ENCODE results near the gene PPP5C.
A peak's percentile ranks its signal among the peaks of the same experiment; 100 is the strongest.
"Not testable (repeated sequence)": the region's sequence is repeated elsewhere in the genome, so short reads cannot be mapped to it uniquely, and the experiment has no call there.

Gene PPP5C

GRCh38 chr19:46411088-46411924 lies 64.4 kb downstream of the PPP5C start:
- no peak for DNase-seq

- no peak for DNase-seq
Observed at GRCh38 chr19:46411925-46412649, 65.2 kb downstream of the PPP5C start.

DNA sequence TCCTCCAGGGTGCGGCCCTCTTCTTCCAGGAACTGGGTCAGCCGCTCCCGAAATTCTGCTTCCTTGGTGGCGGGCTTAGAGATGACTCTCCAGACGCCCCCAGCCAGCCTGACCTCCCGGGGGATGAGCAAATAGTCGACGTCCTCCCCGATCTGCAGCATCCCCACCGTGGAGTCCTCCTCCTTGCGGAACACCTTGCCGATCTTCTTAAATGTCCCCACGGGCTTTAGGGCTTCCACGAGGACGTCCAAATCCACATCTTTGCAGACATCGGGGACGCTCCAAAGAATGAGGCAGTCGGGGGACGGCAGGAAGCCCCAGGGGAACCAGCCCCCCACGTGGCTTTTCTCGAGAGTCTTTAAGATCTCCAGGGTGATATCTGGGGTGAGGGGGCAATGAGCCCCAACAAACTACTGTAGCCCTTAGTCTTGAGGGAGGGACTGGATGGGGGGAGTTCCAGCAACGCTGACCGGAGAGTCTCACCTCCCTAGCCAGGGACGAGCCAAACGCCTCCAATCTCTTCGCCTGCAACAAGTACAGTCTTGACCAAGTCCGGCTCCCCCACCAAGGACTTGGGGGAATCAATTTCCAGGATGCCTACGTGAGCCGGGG lies 65.9 kb downstream of the PPP5C start:
- DNase-seq, result no peak

DNA sequence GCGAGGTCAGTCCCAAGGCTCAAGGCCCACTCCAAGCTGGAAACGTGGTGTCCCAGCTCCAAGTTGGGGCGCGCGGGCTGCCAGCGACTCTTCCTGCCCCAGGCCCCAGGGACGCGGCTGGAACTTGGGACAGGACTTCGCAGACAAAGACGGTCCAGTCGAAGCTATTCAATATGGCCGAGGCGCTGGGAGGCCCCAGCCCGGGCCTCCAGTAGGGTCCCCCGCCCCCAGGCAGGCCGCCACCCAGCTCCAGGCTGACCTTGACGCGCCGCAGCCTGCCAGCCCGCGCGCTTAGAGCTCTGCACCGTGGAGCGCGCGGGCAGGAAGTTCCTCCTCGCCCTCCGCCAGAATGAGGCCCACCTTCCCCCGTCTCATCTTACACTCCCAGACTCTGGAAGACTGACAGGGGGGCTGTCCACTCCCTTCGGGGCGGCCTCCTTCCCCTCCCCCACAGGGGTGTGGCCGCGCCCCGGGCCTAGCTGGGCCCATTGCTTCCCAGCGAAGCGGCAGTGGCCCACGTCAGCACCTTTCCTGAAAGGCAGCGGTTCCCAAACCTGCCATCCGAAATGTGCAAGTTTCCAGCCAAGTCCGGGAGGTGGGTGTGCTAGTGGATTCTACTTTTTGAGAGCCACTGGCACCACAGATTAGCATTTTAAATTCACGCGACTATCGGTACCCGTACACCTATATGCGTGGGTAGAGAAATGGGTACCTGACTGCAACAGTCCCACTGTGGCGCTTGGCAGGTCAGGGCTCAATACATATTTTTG lies 66.6 kb downstream of the PPP5C start, which contains the start of gene CCDC8:
CCDC8 (minus strand) TSS at position 303 of the 770 bp plus-strand sequence. CDS start 754 bp downstream, outside the sequence.
- no peak for DNase-seq

DNA sequence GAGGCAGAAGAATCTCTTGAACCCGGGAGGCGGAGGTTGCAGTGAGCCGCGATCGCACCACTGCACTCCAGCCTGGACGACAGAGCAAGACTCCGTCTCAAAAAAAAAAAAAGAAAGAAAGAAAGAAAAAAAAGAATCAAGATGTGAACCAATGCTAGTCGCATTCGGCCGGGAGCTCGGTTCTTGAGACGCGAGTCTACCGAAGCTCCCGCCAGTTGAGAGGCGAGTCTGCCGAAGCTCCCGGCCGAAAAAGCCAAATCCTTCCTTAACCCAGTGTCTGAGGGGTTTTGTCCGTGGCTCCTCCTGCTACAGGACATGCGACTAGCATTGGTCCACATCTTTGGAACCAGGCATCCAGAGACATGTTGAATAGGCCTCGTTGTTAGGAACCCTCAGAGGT lies 68.0 kb downstream of the PPP5C start:
- DNase-seq, result not testable (repeated sequence)

DNA sequence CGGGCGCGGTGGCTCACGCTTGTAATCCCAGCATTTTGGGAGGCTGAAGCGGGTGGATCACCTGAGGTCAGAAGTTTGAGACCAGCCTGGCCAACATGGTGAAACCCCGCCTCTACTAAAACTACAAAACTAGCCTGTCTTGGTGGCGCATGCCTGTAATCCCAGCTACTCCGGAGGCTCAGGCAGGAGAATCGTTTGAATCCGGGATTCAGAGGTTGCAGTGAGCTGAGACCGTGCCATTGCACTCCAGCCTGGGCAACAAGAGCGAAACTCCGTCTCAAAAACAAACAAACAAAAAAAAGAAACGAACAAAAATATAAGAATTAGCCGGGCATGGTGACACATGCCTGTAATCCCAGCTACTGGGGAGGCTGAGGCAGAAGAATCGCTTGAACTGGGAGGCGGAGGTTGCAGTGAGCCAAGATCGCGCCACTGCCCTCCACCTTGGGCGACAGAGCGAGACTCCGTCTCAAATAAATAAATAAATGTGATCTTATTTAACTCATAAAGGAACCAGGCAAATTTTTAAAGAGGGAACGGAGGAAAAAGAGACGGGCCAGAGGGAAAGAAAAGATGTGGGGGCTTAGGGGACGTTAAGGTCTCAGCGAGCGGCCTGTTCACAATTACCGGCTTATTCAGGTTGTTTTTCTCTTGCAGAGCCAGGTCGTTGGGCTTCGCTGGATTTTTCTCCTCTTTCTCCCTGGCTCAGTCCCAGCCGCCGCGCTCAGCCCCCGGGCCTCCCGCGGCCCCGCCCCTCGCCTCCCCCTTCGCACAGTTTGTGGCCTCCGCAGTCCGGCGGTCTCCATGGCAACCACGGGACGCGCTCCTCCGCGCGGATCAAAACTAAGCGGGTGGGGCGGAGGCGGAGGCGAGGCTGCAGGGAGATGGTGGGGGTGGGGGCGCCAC lies 69.2 kb downstream of the PPP5C start:
- peak; percentile 53 for DNase-seq

DNA sequence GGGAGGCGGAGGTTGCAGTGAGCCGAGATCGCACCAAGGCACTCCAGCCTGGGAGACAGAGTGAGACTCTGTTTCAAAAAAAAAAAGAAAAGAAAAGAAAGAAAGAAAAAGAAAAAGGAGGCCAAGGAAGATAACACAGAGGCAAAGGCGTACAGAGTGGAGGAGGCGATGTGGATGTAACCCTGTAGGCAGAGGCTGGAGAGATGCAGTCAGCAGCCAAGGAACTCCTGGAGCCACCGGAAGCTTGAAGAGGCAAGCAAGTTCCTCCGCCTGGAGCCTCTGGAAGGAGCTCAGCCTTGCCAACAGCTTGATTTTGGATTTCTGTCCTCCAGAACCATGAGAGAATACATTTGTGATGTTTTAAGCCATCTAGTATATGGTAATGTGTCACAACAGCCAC lies 73.2 kb downstream of the PPP5C start:
- no peak for DNase-seq

GRCh38 chr19:46422344-46422743 lies 75.5 kb downstream of the PPP5C start:
- DNase-seq, result no peak

DNA sequence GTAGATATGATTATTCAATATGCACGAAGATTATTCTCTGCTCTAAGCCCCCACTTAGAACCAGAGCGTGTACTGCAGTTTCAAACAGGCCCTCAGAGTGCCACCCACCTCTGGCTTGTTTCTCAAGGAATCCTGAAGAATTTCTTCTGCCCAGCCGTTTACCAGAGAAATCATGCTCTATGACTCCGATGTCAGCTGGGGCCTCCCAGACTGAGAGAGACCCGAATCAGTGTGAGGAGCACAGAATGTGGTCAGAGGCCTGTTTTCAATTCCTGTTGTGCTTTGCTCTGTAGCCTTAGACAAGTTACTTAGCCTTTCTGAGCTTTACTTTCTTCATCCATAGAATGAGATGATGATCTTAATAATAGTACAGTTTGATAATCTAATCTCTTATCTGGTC lies 76.3 kb downstream of the PPP5C start:
- no peak for DNase-seq

DNA sequence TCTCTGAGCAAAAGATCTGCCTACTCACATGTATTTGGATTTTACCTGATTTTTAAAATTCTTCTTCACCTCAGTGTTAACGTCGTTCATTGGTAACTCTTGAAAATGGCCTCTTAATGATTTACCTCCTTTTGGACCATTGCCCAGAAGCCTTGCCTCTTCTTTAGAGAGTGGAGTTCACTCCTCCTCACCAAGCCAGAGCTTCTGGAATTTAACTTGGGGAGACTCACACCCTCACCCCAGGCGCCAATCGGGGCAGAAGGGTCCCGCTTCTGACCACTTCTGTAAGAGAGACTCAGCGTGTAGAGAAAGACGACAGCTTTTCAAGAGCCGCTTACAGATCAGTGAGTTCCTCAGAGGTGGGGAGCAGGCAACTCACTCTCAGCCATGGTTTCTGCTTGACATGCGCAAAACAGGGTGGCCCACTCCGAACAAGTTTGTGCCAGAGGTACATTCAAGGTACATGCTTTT lies 79.2 kb downstream of the PPP5C start:
- DNase-seq, result no peak

DNA sequence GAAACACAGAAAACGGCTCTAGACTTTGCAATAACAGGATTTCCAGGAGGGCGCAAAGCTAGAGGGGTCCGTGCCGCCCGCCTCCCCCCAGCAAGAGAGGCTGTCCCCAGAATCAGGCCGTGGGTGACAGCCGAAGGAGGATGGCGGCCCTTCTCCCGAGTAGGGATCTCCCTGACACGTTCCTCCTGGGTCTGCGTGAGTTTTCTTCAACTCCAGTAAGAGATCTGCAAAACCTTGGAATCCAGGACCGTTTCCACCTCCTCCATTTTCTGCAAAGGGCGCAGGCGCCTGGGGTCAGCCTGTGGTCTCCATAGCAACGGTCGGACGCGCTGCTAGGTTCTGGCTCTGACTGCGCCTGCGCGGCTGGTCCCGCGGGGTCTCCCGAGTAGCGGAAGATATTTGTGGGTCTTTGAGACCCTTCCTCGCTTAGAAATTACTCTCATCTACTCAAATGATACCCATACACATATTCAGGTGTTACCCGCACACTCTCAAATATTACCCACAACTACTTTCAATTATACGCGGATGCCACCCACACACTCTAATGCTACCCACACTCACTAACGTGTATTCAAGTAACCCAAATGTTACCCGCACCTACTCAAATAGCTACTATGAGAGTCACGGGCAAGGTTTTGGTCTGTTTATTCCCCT lies 79.7 kb downstream of the PPP5C start:
- DNase-seq, result peak; percentile 61

- no peak for DNase-seq
Observed at GRCh38 chr19:46427518-46428045, 80.7 kb downstream of the PPP5C start.

DNA sequence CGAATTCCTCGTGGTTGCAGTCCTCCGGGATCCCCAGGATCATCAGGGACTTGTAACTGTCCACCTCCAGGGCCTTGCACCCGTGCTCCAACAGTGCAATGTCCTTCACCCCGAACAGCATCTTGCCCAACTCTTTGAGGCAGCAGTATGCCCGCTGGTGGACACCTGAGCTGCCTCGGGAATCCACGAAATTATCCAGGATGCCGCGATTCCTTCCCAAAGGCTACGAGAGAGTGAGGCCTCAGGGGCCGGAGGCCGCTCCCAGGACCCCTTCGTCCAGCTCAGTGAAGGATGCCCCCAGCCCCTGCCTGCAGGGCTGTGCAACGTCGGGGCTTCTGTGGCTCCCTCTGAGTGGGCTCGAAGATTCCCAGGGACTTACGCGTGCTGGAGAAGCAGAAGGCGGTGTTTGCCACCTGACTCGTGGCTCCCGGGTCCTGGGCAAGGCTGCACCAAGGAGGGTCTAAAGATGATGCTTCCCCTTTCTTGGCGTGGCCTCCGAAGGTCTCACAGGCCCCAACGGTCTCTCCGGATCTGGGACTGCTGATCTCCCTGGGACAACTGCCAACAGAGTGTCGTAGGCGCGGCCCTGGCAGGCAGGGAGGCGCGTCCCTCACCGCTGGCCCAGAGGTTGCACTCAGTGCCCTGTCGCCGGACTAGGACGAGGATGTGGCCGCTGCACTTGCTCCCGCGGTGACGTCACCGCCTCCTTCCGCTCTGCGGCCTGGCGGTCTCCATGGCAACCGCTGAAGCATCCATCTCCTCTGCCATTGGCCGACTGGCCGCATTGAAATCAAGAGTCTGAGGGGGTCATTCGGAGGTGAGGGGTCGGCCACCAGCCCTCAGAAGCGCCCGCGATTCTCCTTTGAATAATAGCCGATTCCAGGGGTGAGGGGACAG lies 81.6 kb downstream of the PPP5C start, which contains the start of gene PNMA8C:
PNMA8C (minus strand) TSS at position 698 of the 897 bp plus-strand sequence; CDS start at position 121, 577 bp downstream.
- peak; percentile 71 for DNase-seq

GRCh38 chr19:46429999-46430398 lies 83.1 kb downstream of the PPP5C start:
- no peak for DNase-seq

GRCh38 chr19:46431824-46432223 lies 84.9 kb downstream of the PPP5C start:
- no peak for DNase-seq

DNA sequence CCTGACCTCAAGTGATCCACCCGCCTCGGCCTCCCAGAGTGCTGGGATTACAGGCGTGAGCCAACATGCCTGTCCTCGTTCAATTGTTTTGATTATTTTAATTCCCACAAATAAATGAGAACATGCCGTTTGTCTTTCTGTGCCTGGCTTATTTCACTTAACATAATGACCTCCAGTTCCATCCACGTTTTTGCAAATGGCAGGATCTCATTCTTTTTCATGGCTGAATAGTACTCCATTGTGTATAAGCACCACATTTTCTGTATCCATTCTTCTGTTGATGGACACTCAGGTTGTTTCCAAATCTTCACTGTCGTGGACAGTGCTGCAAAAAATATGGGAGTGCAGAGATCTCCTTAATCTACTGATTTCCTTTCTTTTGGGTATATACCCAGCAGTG lies 86.6 kb downstream of the PPP5C start:
- not testable (repeated sequence) for DNase-seq

DNA sequence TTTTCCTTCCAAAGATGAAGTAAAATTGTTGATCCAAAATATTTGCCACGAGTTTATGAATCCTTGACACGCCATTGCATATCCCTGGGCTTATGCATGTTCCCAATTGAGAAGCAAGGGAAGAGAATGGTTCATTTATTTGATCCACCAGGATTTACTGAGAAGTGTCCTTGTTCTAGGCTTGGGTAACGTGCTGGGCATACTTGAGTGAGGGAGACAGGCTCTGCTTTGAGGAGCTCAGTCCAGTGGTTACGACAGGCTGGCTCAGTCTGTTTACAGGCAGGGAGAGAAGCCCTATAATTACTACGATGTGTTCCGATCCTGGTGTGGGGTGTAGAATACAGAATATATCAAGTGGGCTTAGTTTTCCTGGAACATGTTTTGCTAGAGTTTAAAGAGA lies 88.1 kb downstream of the PPP5C start:
- DNase-seq, result no peak

GRCh38 chr19:46435689-46436088 lies 88.8 kb downstream of the PPP5C start:
- DNase-seq, result not testable (repeated sequence)

All from stimulated activated CD4-positive, alpha-beta T cell treated with anti-CD3 and anti-CD28 coated beads, Interleukin-15, amount 100 ng/mL, for 24 hours (primary cell).